Fibroblast of skin of scalp (primary cell): ENCODE data around the gene GRIN2B. TPM values are rescaled to one million over a fixed set of nuclear protein-coding genes. Genes with fewer than 3 reads are reported as not detected.

ENCODE experiments used
- DNase-seq: peaks from one replicate; pipeline ENCODE4 v3.0.0-alpha.2; 2013
- polyA plus RNA-seq, 2 experiments: library from polyadenylated mRNA; unstranded; fragments of 120-200 nt; gene quantifications; one replicate each; pipeline ENCODE4 v1.2.1, GENCODE V29; 2013; ENCODE audit not compliant: insufficient read length in 2 of 2

The GRIN2B gene
- not detected for polyA plus RNA-seq (2013, experiment 1 of 2; ENCODE audit: insufficient read length)
- 0.10 TPM for polyA plus RNA-seq (2013, experiment 2 of 2; ENCODE audit: insufficient read length)

- DNase-seq = no peak
Observed at GRCh38 chr12:13981296-13981962, at the start of gene GRIN2B. TSS of gene GRIN2B (minus strand) at chr12:13981602. CDS start at chr12:13866208, 115,394 bp downstream.

- no peak for DNase-seq
Observed at GRCh38 chr12:14026537-14026936, 45.1 kb upstream of the GRIN2B start.

- DNase-seq = no peak
Observed at GRCh38 chr12:14024591-14024990, 43.2 kb upstream of the GRIN2B start.

- no peak for DNase-seq
Observed at GRCh38 chr12:14018080-14018479, 36.7 kb upstream of the GRIN2B start.

- no peak for DNase-seq
Observed at GRCh38 chr12:14010989-14011388, 29.6 kb upstream of the GRIN2B start.

GRCh38 chr12:14007639-14008038 lies 26.2 kb upstream of the GRIN2B start:
- no peak for DNase-seq

- DNase-seq = no peak
Observed at GRCh38 chr12:13992585-13992984, 11.2 kb upstream of the GRIN2B start.

- no peak for DNase-seq
Observed at GRCh38 chr12:13992106-13992505, 10.7 kb upstream of the GRIN2B start.

GRCh38 chr12:13986031-13986430 lies 4.6 kb upstream of the GRIN2B start:
- DNase-seq = no peak

GRCh38 chr12:13981990-13982389 lies 588 bp upstream of the GRIN2B start:
- no peak for DNase-seq

GRCh38 chr12:13980538-13981295 lies 685 bp downstream of the GRIN2B start:
- DNase-seq = no peak

- no peak for DNase-seq
Observed at GRCh38 chr12:13979772-13980378, 1.5 kb downstream of the GRIN2B start.

GRCh38 chr12:13978876-13979275 lies 2.5 kb downstream of the GRIN2B start:
- DNase-seq = no peak

- DNase-seq = no peak
Observed at GRCh38 chr12:13976880-13977279, 4.5 kb downstream of the GRIN2B start.

GRCh38 chr12:13976028-13976584 lies 5.3 kb downstream of the GRIN2B start:
- no peak for DNase-seq

GRCh38 chr12:13973996-13974395 lies 7.4 kb downstream of the GRIN2B start:
- no peak for DNase-seq

- DNase-seq = no peak
Observed at GRCh38 chr12:13970803-13971202, 10.6 kb downstream of the GRIN2B start.

GRCh38 chr12:13968281-13968680 lies 13.1 kb downstream of the GRIN2B start:
- no peak for DNase-seq

GRCh38 chr12:13964666-13965065 lies 16.7 kb downstream of the GRIN2B start:
- no peak for DNase-seq

- DNase-seq = no peak
Observed at GRCh38 chr12:13962699-13963098, 18.7 kb downstream of the GRIN2B start.

GRCh38 chr12:13961971-13962370 lies 19.4 kb downstream of the GRIN2B start:
- DNase-seq = no peak

GRCh38 chr12:13959131-13959723 lies 22.2 kb downstream of the GRIN2B start:
- DNase-seq = no peak

GRCh38 chr12:13957576-13957975 lies 23.8 kb downstream of the GRIN2B start:
- DNase-seq = no peak
